ENCODE results near the gene SLC7A7. TPM values are rescaled to one million over a fixed set of nuclear protein-coding genes. Genes with fewer than 3 reads are reported as not detected.
"Not testable (repeated sequence)": the region's sequence is repeated elsewhere in the genome, so short reads cannot be mapped to it uniquely, and the experiment has no call there.

SLC7A7 gene
- polyA plus RNA-seq (2013, experiment 1 of 2; ENCODE audit: insufficient read length), result 0.90 TPM
- polyA plus RNA-seq (2013, experiment 2 of 2; ENCODE audit: insufficient read length), result 1.3 TPM

- DNase-seq, result no peak
Observed at GRCh38 chr14:22814941-22815713, at the start of gene SLC7A7. TSS of gene SLC7A7 (minus strand) at chr14:22815435. CDS start at chr14:22813398, 2,037 bp downstream.

- no peak for DNase-seq
Observed at GRCh38 chr14:22864979-22865378, 49.7 kb upstream of the SLC7A7 start.

GRCh38 chr14:22861651-22862050 lies 46.4 kb upstream of the SLC7A7 start:
- no peak for DNase-seq

- not testable (repeated sequence) for DNase-seq
Observed at GRCh38 chr14:22860377-22860776, 45.1 kb upstream of the SLC7A7 start.

GRCh38 chr14:22856428-22856827 lies 41.2 kb upstream of the SLC7A7 start:
- no peak for DNase-seq

GRCh38 chr14:22854963-22855724 lies 39.9 kb upstream of the SLC7A7 start:
- no peak for DNase-seq

GRCh38 chr14:22854296-22854695 lies 39.1 kb upstream of the SLC7A7 start:
- not testable (repeated sequence) for DNase-seq

GRCh38 chr14:22852940-22853767 lies 37.9 kb upstream of the SLC7A7 start:
- peak; percentile 79 for DNase-seq

GRCh38 chr14:22852599-22852939 lies 37.3 kb upstream of the SLC7A7 start:
- no peak for DNase-seq

- not testable (repeated sequence) for DNase-seq
Observed at GRCh38 chr14:22852178-22852577, 36.9 kb upstream of the SLC7A7 start.

GRCh38 chr14:22850944-22851764 lies 35.9 kb upstream of the SLC7A7 start:
- DNase-seq, result peak; percentile 89

GRCh38 chr14:22849212-22849819 lies 34.1 kb upstream of the SLC7A7 start:
- DNase-seq, result peak; percentile 27

- peak; percentile 85 for DNase-seq
Observed at GRCh38 chr14:22848351-22849164, 33.3 kb upstream of the SLC7A7 start.

GRCh38 chr14:22847661-22848341 lies 32.6 kb upstream of the SLC7A7 start:
- peak; percentile 56 for DNase-seq

- DNase-seq, result no peak
Observed at GRCh38 chr14:22846811-22847307, 31.6 kb upstream of the SLC7A7 start.

GRCh38 chr14:22845821-22846625 lies 30.8 kb upstream of the SLC7A7 start:
- DNase-seq, result no peak

- DNase-seq, result no peak
Observed at GRCh38 chr14:22845103-22845394, 29.8 kb upstream of the SLC7A7 start.

- no peak for DNase-seq
Observed at GRCh38 chr14:22844221-22845102, 29.2 kb upstream of the SLC7A7 start.

Data from fibroblast of skin of back (primary cell).